ENCODE measurements around the gene SUPT20H.

The SUPT20H gene

DNA sequence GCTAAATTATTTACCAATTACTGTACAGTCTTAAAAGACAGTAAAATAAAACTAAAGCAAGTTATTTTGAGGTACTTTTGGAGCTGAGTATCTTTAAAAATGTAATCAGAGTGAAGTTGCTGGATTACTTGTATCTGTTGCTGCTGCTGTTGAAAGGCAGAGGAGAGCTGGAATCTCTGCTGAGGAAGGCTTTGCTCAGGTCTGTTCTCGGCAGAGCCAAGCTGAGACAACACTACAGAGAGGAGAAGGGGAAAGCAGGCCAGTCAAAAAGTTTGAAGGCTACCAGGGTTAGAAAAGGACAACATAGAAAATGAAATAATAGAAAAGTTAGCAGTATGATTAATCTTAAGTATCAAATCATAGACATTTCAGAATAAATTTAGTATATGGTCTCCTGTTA is 49.1 kb downstream of the SUPT20H start (continued):
- TF ChIP-seq ZNF548 (tag by site-specific recombination; IDR thresholded peaks at IDR 0.05), result no peak
- TF ChIP-seq ZNF157 (tag by site-specific recombination; IDR thresholded peaks at IDR 0.05), result no peak
- TF ChIP-seq FEZF1 (tag by site-specific recombination; IDR thresholded peaks at IDR 0.05), result no peak
- no peak for TF ChIP-seq ZNF629 (tag by site-specific recombination; IDR thresholded peaks at IDR 0.05)

DNA sequence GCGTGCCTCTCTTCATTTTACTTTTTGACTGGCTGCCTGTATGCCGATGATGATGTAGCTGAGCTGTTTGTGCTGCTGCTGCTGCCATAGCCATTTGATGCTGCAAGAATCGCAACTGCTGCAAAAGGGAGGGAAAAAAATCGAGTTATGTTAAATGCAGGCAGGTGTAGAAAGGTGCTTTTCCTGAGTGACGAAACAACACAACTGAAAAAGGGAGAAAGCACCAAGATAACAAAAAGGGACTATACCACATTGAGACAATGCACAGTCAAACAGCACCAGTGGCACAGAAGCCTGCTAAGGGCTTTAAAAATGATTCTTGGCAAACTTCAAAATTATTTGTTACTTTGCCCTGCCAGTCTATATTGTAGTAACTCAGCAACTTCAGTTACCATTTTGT is 49.8 kb downstream of the SUPT20H start:
- no peak overlapping the region for H3K4me3 ChIP-seq (ENCODE audit: low read depth, low read length)
- ChIA-PET CTCF (interaction anchor here (0.6 kb wide), 1 partner anchor 12 kb away, joined by 3 read pairs; no protein-coding TSS in a partner anchor), POLR2A (no interaction called here)
- H3K27ac ChIP-seq (ENCODE audit: extremely low read depth, low read depth, low read length), result no peak overlapping the region
- TF ChIP-seq, protein P1, sequence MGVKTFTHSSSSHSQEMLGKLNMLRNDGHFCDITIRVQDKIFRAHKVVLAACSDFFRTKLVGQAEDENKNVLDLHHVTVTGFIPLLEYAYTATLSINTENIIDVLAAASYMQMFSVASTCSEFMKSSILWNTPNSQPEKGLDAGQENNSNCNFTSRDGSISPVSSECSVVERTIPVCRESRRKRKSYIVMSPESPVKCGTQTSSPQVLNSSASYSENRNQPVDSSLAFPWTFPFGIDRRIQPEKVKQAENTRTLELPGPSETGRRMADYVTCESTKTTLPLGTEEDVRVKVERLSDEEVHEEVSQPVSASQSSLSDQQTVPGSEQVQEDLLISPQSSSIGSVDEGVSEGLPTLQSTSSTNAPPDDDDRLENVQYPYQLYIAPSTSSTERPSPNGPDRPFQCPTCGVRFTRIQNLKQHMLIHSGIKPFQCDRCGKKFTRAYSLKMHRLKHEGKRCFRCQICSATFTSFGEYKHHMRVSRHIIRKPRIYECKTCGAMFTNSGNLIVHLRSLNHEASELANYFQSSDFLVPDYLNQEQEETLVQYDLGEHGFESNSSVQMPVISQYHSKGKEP (tag by site-specific recombination; IDR thresholded peaks at IDR 0.05), result no peak
- TF ChIP-seq ZNF133 (tag by site-specific recombination; IDR thresholded peaks at IDR 0.05) (no peak), ZNF324 (tag by site-specific recombination; IDR thresholded peaks at IDR 0.05) (no peak), ZNF843 (tag by site-specific recombination; IDR thresholded peaks at IDR 0.05) (no peak), ZNF302 (tag by site-specific recombination; IDR thresholded peaks at IDR 0.05; ENCODE audit: low read depth) (no peak), RBAK (tag by site-specific recombination; IDR thresholded peaks at IDR 0.05) (no peak), ZNF610 (tag by site-specific recombination; IDR thresholded peaks at IDR 0.05; ENCODE audit: borderline replicate concordance) (no peak), ZNF548 (tag by site-specific recombination; IDR thresholded peaks at IDR 0.05) (no peak)
- no peaks in the 10 kb centered on the region for H3K9me3 ChIP-seq (ENCODE audit: control insufficient read depth, insufficient read depth, low read depth, low read length)
- peaks cover 61% of the 10 kb centered on the region in 2 experiments for H3K36me3 ChIP-seq (ENCODE audit: control insufficient read depth in 2 of 2, insufficient read depth in 1 of 2, low read length in 2 of 2)
- H3K4me1 ChIP-seq (ENCODE audit: control insufficient read depth, insufficient read depth, low read length), result peaks cover under 1% of the 10 kb centered on the region; the same call in 1 of the 2 replicates

DNA sequence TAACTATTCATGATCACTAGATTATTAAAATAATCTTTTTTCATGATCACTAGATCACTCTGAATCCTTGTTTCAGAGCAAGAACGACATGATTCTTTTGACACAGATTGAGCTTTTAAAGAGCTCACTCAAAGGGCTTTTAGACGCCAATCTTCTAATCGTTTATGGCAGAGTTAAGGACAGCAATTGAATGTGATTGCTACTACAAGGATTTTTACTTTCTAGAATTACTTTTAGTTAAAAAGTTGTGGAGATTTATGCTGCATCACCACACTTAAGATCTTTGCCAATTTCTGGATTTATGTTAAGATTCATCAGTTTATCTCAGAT is 57.6 kb downstream of the SUPT20H start:
- peak overlapping the region; percentile 94 for H3K4me3 ChIP-seq (ENCODE audit: low read depth, low read length)
- TF ChIP-seq ZNF660 (tag by site-specific recombination; IDR thresholded peaks at IDR 0.05) (no peak), ZNF202 (tag by site-specific recombination; IDR thresholded peaks at IDR 0.05; ENCODE audit: borderline replicate concordance) (no peak), PRDM1 (tag by site-specific recombination; IDR thresholded peaks at IDR 0.05) (peak; percentile 54; the same call in 1 of the 2 replicates)
- H3K36me3 ChIP-seq (ENCODE audit: control insufficient read depth in 2 of 2, insufficient read depth in 1 of 2, low read length in 2 of 2), result peaks cover 19 to 39% of the 10 kb centered on the region in 2 experiments
- ChIA-PET CTCF (interaction anchor here (1.1 kb wide), 1 partner anchor 136 kb away, joined by 3 read pairs; no protein-coding TSS in a partner anchor), POLR2A (interaction anchor here (0.8 to 1.0 kb wide), 2 partner anchors 9 to 11 kb away, joined by 3 to 4 read pairs; no protein-coding TSS in a partner anchor)
- no peaks in the 10 kb centered on the region for H3K9me3 ChIP-seq (ENCODE audit: control insufficient read depth, insufficient read depth, low read depth, low read length)
- no peak overlapping the region for H3K27ac ChIP-seq (ENCODE audit: extremely low read depth, low read depth, low read length)
- H3K4me1 ChIP-seq (ENCODE audit: control insufficient read depth, insufficient read depth, low read length), result peaks cover 5% of the 10 kb centered on the region

DNA sequence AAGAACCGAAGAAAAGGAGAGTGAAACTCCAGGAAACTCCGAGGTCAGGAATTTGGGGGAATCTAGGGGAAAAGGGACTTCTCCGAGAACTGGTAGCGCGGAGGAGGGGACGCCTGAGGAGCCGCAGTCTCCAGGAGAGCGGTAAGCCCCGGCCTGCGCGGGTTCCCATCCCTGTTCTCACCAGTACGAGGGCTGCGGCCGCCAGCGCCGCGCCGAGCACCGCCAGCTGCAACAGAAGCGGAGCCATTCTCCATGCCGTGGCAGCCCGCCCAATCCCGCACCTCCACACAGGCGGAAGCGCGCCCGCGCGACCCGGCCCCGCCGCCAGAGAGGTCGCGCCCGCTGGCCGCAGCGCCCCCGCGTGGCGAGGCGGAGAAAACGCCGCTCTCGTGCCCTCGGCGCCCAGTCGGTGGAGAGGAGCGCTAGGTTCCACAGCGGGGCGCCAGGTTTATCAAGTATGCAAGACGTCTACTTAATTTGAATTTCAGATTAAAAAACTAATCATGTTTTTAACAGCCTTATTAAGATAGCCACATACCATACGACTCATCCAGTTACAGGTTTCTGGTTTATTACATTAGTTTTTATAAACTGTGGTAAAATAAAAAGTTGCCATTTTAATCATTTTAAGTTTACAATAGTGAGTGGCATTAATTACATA is 60.3 kb downstream of the SUPT20H start, which contains the start of gene ALG5:
TSS of gene ALG5 (minus strand) at position 287 of the 661 bp plus-strand sequence. CDS start at position 247, 40 bp downstream.
- POLR2A ChIA-PET, result interaction anchor here (1.2 kb wide), 1 partner anchor 80 kb away, joined by 9 read pairs; the partner anchor contains the start of gene SMAD9
- TF ChIP-seq, protein P2, sequence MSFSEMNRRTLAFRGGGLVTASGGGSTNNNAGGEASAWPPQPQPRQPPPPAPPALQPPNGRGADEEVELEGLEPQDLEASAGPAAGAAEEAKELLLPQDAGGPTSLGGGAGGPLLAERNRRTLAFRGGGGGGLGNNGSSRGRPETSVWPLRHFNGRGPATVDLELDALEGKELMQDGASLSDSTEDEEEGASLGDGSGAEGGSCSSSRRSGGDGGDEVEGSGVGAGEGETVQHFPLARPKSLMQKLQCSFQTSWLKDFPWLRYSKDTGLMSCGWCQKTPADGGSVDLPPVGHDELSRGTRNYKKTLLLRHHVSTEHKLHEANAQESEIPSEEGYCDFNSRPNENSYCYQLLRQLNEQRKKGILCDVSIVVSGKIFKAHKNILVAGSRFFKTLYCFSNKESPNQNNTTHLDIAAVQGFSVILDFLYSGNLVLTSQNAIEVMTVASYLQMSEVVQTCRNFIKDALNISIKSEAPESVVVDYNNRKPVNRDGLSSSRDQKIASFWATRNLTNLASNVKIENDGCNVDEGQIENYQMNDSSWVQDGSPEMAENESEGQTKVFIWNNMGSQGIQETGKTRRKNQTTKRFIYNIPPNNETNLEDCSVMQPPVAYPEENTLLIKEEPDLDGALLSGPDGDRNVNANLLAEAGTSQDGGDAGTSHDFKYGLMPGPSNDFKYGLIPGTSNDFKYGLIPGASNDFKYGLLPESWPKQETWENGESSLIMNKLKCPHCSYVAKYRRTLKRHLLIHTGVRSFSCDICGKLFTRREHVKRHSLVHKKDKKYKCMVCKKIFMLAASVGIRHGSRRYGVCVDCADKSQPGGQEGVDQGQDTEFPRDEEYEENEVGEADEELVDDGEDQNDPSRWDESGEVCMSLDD (tag by site-specific recombination; IDR thresholded peaks at IDR 0.05), result no peak
- no peak for TF ChIP-seq ZNF560 (tag by site-specific recombination; IDR thresholded peaks at IDR 0.05; ENCODE audit: borderline replicate concordance)
- TF ChIP-seq ZNF169 (tag by site-specific recombination; IDR thresholded peaks at IDR 0.05), result no peak
- no peak for TF ChIP-seq FEZF1 (tag by site-specific recombination; IDR thresholded peaks at IDR 0.05)
- no peak for TF ChIP-seq ZFP3 (tag by site-specific recombination; IDR thresholded peaks at IDR 0.05; ENCODE audit: low read depth)
- no peak for TF ChIP-seq ZFP69B (tag by site-specific recombination; IDR thresholded peaks at IDR 0.05)
- no peak for TF ChIP-seq ZNF768 (tag by site-specific recombination; IDR thresholded peaks at IDR 0.05)
- no peak for TF ChIP-seq ZNF311 (tag by site-specific recombination; IDR thresholded peaks at IDR 0.05; ENCODE audit: borderline replicate concordance)
- no peak for TF ChIP-seq ZNF426 (tag by site-specific recombination; IDR thresholded peaks at IDR 0.05)
- no peak for TF ChIP-seq ZNF544 (tag by site-specific recombination; IDR thresholded peaks at IDR 0.05)
- TF ChIP-seq ZNF211 (tag by site-specific recombination; IDR thresholded peaks at IDR 0.05; ENCODE audit: low read depth), result no peak
- no peak for TF ChIP-seq GFI1B (tag by site-specific recombination; IDR thresholded peaks at IDR 0.05)
- no peak for TF ChIP-seq ZNF10 (tag by site-specific recombination; IDR thresholded peaks at IDR 0.05)
- TF ChIP-seq ZFHX2 (tag by site-specific recombination; conservative IDR thresholded peaks at IDR 0.05), result no peak
- TF ChIP-seq ZNF660 (tag by site-specific recombination; IDR thresholded peaks at IDR 0.05), result peak; percentile 98
- TF ChIP-seq ZNF610 (tag by site-specific recombination; IDR thresholded peaks at IDR 0.05; ENCODE audit: borderline replicate concordance), result no peak

More for the DNA sequence above, 60.3 kb downstream of the SUPT20H start, which contains the start of gene ALG5:
- peak within 1 kb of the TSS; percentile 91 for H3K27ac ChIP-seq (ENCODE audit: extremely low read depth, low read depth, low read length)
- peaks cover 6 to 32% of the 10 kb centered on the region in 2 experiments; a peak in 2 of 3 replicates for H3K36me3 ChIP-seq (ENCODE audit: control insufficient read depth in 2 of 2, insufficient read depth in 1 of 2, low read length in 2 of 2)
- H3K4me1 ChIP-seq (ENCODE audit: control insufficient read depth, insufficient read depth, low read length), result peaks cover 5% of the 10 kb centered on the region
- H3K4me3 ChIP-seq (ENCODE audit: low read depth, low read length), result peak within 1 kb of the TSS; percentile 94
- H3K9me3 ChIP-seq (ENCODE audit: control insufficient read depth, insufficient read depth, low read depth, low read length), result no peaks in the 10 kb centered on the region
- CTCF ChIA-PET, result interaction anchor here (0.6 to 1.2 kb wide), 3 partner anchors 9 to 726 kb away, joined by 4 read pairs; no protein-coding TSS in a partner anchor

All from HEK293 (cell line).